GM12878 (cell line): ENCODE measurements around the gene RPL37A. TPM values are rescaled to one million over a fixed set of nuclear protein-coding genes. Genes with fewer than 3 reads are reported as not detected.
A peak's percentile ranks its signal among the peaks of the same experiment; 100 is the strongest.

Source experiments
- ASH2L ChIP-seq: fragments of 300-600, 200-600 bp; sonication (generic); IDR thresholded peaks from 2 replicates; pipeline ENCODE4 v1.6.1; 2017; ENCODE audit warnings: low read depth, mild to moderate bottlenecking, borderline replicate concordance
- BCL11A ChIP-seq: IDR thresholded peaks from 2 replicates; pipeline ENCODE4 v1.6.1; 2011; ENCODE audit warnings: low read depth, low read length
- BMI1 ChIP-seq: fragments of 450-650 bp; IDR thresholded peaks from 2 replicates; pipeline ENCODE4 v1.6.1; 2016; ENCODE audit warnings: mild to moderate bottlenecking, moderate library complexity, borderline replicate concordance
- HDAC6 ChIP-seq: fragments of 200-600 bp; sonication (generic); IDR thresholded peaks from one replicate; pipeline ENCODE4 v1.8.0; 2017; ENCODE audit warnings: antibody characterized with exemption; ENCODE audit not compliant: unreplicated experiment
- JUND ChIP-seq: IDR thresholded peaks from 2 replicates; pipeline ENCODE4 v1.6.1; 2012; ENCODE audit warnings: low read depth, mild to moderate bottlenecking, low read length, improper control_type of control experiment, moderate library complexity
- MTA3 ChIP-seq: IDR thresholded peaks from 2 replicates; pipeline ENCODE4 v1.6.1; 2012; ENCODE audit warnings: low read length, inconsistent platforms, borderline replicate concordance
- PML ChIP-seq: IDR thresholded peaks from 2 replicates; pipeline ENCODE4 v1.6.1; 2012; ENCODE audit warnings: low read length, inconsistent platforms
- POLR2A ChIP-seq: IDR thresholded peaks from 2 replicates; pipeline ENCODE4 v1.6.1; 2011; ENCODE audit warnings: low read depth, mild to moderate bottlenecking, low read length
- POLR2AphosphoS5 ChIP-seq: IDR thresholded peaks from 2 replicates; pipeline ENCODE4 v1.6.1; 2011; ENCODE audit warnings: mild to moderate bottlenecking, low read length, inconsistent platforms
- SIX5 ChIP-seq: IDR thresholded peaks from 2 replicates; pipeline ENCODE4 v1.6.1; 2011; ENCODE audit warnings: mild to moderate bottlenecking, low read depth, low read length, moderate library complexity; ENCODE audit not compliant: severe bottlenecking
- SMAD1 ChIP-seq: fragments of 450-650 bp; IDR thresholded peaks from 2 replicates; pipeline ENCODE4 v1.6.1; 2018; ENCODE audit warnings: mild to moderate bottlenecking, low read depth; ENCODE audit not compliant: partially characterized antibody
- SP1 ChIP-seq: IDR thresholded peaks from one replicate; pipeline ENCODE4 v1.6.1; 2011; ENCODE audit warnings: low read depth, low read length
- TARDBP ChIP-seq: IDR thresholded peaks from 2 replicates; pipeline ENCODE4 v1.6.1; 2016; ENCODE audit warnings: borderline replicate concordance
- ZBED1 ChIP-seq: IDR thresholded peaks from 2 replicates; pipeline ENCODE4 v1.6.1; 2016; ENCODE audit warnings: borderline replicate concordance
- ZZZ3 ChIP-seq: IDR thresholded peaks from 2 replicates; pipeline ENCODE4 v1.6.1; 2011; ENCODE audit warnings: low read depth; ENCODE audit not compliant: control insufficient read depth, insufficient read length
- polyA plus RNA-seq, 11 experiments: library from polyadenylated mRNA; depleted of rRNA in 4 of 11; unstranded in 6 of 11; stranded (reverse) in 5 of 11; fragments of >200 nt; fragmentation: Nextera tagmentation in 4 of 11; fragmentation: Illumina TruSeq in 1 of 11; extraction: Ambion mirVana in 4 of 11; extraction: Trizol in 1 of 11; gene quantifications; 1 replicate in 1 of 11; 2 replicates in 10 of 11; pipeline versions ENCODE4 v1.2.1 to v1.2.3, GENCODE V29; 2011 to 2016; ENCODE audit warnings: inconsistent platforms in 2 of 11, missing spikeins in 2 of 11, low read depth in 1 of 11
- total RNA-seq, 4 experiments: library from RNA; depleted of rRNA in 3 of 4; stranded (reverse); fragments of >200 nt in 3 of 4; fragmentation: Illumina TruSeq in 1 of 4; extraction: Trizol in 1 of 4; gene quantifications; 2 replicates each; pipeline versions ENCODE4 v1.2.1 to v1.2.3, GENCODE V29; 2013 to 2021
- TF ChIP-seq, protein P1 (sequence below): fragments of 450-650 bp; IDR thresholded peaks from 2 replicates; pipeline ENCODE4 v1.6.1; 2016; ENCODE audit warnings: mild to moderate bottlenecking
- TF ChIP-seq, protein P2 (sequence below): fragments of 450-650 bp; IDR thresholded peaks from 2 replicates; pipeline ENCODE4 v1.6.1; 2017; ENCODE audit warnings: borderline replicate concordance
- TF ChIP-seq, protein P3 (sequence below): IDR thresholded peaks from 2 replicates; pipeline ENCODE4 v1.6.1; 2012; ENCODE audit warnings: low read depth, low read length, improper control_type of control experiment
- TF ChIP-seq, protein P4 (sequence below): IDR thresholded peaks from 2 replicates; pipeline ENCODE4 v1.6.1; 2011; ENCODE audit warnings: low read depth, mild to moderate bottlenecking, low read length, moderate library complexity, borderline replicate concordance; ENCODE audit errors: extremely low read depth
- TF ChIP-seq, protein P5 (sequence below): fragments of 450-650 bp; IDR thresholded peaks from 2 replicates; pipeline ENCODE4 v1.6.1; 2017; ENCODE audit warnings: mild to moderate bottlenecking, moderate library complexity
- TF ChIP-seq, protein P6 (sequence below): fragments of 450-650 bp; IDR thresholded peaks from 2 replicates; pipeline ENCODE4 v1.6.1; 2016; ENCODE audit warnings: mild to moderate bottlenecking

The RPL37A gene
- total and polyA plus RNA-seq, 10 of the 15 experiments (the other 5 are each of a cell fraction or from before 2014, with no cell fraction given), result 2,847 to 6,854 (median 5,110) TPM

DNA sequence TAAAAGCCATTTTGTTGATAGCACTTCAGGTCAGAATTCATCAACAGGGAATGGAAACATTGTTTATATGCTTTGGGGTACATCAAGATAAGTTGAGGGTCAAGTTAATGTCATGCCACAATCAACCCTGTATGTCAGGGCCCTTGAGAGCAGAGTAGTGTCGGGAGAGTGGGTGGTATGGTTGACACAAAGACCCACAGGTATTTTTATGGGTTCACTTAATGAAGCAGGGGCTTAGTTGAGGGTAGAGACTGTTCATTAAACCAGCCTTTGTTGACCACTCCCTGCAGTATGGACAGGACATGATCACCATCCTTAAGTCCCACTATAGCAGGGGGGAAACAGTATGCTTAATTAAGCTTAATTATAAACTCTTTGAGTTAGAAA, 5.7 kb downstream of the RPL37A start (continued):
- TF ChIP-seq, protein P1, sequence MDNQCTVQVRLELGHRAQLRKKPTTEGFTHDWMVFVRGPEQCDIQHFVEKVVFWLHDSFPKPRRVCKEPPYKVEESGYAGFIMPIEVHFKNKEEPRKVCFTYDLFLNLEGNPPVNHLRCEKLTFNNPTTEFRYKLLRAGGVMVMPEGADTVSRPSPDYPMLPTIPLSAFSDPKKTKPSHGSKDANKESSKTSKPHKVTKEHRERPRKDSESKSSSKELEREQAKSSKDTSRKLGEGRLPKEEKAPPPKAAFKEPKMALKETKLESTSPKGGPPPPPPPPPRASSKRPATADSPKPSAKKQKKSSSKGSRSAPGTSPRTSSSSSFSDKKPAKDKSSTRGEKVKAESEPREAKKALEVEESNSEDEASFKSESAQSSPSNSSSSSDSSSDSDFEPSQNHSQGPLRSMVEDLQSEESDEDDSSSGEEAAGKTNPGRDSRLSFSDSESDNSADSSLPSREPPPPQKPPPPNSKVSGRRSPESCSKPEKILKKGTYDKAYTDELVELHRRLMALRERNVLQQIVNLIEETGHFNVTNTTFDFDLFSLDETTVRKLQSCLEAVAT, result no peak
- TF ChIP-seq ZBED1 (no peak; the same call in 1 of the 2 replicates), ZZZ3 (no peak), SIX5 (no peak), TARDBP (no peak), PML (peak; percentile 5; the same call in 1 of the 2 replicates), HDAC6 (no peak), SMAD1 (no peak), BMI1 (no peak), SP1 (no peak), ASH2L (no peak), BCL11A (no peak), JUND (no peak), POLR2A (peak; percentile 37; the same call in 1 of the 2 replicates), MTA3 (peak; percentile 9; the same call in 1 of the 2 replicates), POLR2AphosphoS5 (peak; percentile 24; the same call in 1 of the 2 replicates)
- TF ChIP-seq, protein P2, sequence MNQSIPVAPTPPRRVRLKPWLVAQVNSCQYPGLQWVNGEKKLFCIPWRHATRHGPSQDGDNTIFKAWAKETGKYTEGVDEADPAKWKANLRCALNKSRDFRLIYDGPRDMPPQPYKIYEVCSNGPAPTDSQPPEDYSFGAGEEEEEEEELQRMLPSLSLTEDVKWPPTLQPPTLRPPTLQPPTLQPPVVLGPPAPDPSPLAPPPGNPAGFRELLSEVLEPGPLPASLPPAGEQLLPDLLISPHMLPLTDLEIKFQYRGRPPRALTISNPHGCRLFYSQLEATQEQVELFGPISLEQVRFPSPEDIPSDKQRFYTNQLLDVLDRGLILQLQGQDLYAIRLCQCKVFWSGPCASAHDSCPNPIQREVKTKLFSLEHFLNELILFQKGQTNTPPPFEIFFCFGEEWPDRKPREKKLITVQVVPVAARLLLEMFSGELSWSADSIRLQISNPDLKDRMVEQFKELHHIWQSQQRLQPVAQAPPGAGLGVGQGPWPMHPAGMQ, result no peak
- TF ChIP-seq, protein P3, sequence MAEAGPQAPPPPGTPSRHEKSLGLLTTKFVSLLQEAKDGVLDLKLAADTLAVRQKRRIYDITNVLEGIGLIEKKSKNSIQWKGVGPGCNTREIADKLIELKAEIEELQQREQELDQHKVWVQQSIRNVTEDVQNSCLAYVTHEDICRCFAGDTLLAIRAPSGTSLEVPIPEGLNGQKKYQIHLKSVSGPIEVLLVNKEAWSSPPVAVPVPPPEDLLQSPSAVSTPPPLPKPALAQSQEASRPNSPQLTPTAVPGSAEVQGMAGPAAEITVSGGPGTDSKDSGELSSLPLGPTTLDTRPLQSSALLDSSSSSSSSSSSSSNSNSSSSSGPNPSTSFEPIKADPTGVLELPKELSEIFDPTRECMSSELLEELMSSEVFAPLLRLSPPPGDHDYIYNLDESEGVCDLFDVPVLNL, result no peak
- TF ChIP-seq, protein P4, sequence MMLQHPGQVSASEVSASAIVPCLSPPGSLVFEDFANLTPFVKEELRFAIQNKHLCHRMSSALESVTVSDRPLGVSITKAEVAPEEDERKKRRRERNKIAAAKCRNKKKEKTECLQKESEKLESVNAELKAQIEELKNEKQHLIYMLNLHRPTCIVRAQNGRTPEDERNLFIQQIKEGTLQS, result no peak
- TF ChIP-seq, protein P5, sequence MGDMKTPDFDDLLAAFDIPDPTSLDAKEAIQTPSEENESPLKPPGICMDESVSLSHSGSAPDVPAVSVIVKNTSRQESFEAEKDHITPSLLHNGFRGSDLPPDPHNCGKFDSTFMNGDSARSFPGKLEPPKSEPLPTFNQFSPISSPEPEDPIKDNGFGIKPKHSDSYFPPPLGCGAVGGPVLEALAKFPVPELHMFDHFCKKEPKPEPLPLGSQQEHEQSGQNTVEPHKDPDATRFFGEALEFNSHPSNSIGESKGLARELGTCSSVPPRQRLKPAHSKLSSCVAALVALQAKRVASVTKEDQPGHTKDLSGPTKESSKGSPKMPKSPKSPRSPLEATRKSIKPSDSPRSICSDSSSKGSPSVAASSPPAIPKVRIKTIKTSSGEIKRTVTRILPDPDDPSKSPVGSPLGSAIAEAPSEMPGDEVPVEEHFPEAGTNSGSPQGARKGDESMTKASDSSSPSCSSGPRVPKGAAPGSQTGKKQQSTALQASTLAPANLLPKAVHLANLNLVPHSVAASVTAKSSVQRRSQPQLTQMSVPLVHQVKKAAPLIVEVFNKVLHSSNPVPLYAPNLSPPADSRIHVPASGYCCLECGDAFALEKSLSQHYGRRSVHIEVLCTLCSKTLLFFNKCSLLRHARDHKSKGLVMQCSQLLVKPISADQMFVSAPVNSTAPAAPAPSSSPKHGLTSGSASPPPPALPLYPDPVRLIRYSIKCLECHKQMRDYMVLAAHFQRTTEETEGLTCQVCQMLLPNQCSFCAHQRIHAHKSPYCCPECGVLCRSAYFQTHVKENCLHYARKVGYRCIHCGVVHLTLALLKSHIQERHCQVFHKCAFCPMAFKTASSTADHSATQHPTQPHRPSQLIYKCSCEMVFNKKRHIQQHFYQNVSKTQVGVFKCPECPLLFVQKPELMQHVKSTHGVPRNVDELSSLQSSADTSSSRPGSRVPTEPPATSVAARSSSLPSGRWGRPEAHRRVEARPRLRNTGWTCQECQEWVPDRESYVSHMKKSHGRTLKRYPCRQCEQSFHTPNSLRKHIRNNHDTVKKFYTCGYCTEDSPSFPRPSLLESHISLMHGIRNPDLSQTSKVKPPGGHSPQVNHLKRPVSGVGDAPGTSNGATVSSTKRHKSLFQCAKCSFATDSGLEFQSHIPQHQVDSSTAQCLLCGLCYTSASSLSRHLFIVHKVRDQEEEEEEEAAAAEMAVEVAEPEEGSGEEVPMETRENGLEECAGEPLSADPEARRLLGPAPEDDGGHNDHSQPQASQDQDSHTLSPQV, result no peak
- TF ChIP-seq, protein P6, sequence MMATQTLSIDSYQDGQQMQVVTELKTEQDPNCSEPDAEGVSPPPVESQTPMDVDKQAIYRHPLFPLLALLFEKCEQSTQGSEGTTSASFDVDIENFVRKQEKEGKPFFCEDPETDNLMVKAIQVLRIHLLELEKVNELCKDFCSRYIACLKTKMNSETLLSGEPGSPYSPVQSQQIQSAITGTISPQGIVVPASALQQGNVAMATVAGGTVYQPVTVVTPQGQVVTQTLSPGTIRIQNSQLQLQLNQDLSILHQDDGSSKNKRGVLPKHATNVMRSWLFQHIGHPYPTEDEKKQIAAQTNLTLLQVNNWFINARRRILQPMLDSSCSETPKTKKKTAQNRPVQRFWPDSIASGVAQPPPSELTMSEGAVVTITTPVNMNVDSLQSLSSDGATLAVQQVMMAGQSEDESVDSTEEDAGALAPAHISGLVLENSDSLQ, result no peak
